SK-N-SH (cell line): Measurements from ENCODE around the gene FAM120A. TPM values are rescaled to one million over a fixed set of nuclear protein-coding genes. Genes with fewer than 3 reads are reported as not detected.

ENCODE experiments used
- CTCF ChIA-PET: fragments of 300-600, 350-600 bp; formaldehyde crosslinking; extraction: SDS; loops from one replicate; lab custom pipeline; 2021; lab: Yijun Ruan, JAX
- POLR2A ChIA-PET: fragments of 350-600 bp; sonication (Branson Sonifier 250); formaldehyde crosslinking; extraction: SDS; loops from one replicate; lab custom pipeline; 2020; ENCODE audit warnings: antibody characterized with exemption, inconsistent platforms; lab: Yijun Ruan, JAX
- DNase-seq: peaks from one replicate; pipeline ENCODE4 v3.0.0; 2012
- H2AFZ ChIP-seq: fragments of 200-600 bp; sonication (generic); 2 replicates; pipeline ENCODE4 v1.8.1; 2016; ENCODE audit warnings: antibody characterized with exemption, mild to moderate bottlenecking, low read depth
- H3F3A ChIP-seq: fragments of 200-600 bp; sonication (generic); replicated peaks from 2 replicates; pipeline ENCODE3; 2016; ENCODE audit warnings: antibody characterized with exemption, mild to moderate bottlenecking; ENCODE audit not compliant: insufficient read depth
- H3K27ac ChIP-seq, 2 experiments: fragments of 200-500 bp in 1 of 2; fragments of 200-600 bp in 1 of 2; sonication (Bioruptor generic) in 1 of 2; sonication (generic), shearing (Covaris generic) in 1 of 2; 2 replicates each; pipeline versions ENCODE4 v1.5.1 to v1.6.1; 2014 to 2016; ENCODE audit warnings: low read depth in 2 of 2, inconsistent platforms in 1 of 2, low read length in 1 of 2, mild to moderate bottlenecking in 1 of 2, mixed read lengths in 1 of 2
- H3K27me3 ChIP-seq: fragments of 200-600 bp; sonication (generic), shearing (Covaris generic); 2 replicates; pipeline ENCODE4 v1.6.1; 2016; ENCODE audit warnings: mixed run types; ENCODE audit not compliant: insufficient read depth
- H3K36me3 ChIP-seq, 2 experiments: fragments of 200-500 bp in 1 of 2; fragments of 200-600 bp in 1 of 2; sonication (Bioruptor generic) in 1 of 2; sonication (generic) in 1 of 2; replicated peaks in 1 of 2; 2 replicates each; pipeline versions ENCODE3 to v1.5.1; 2014 to 2016; ENCODE audit warnings: low read length in 1 of 2, mild to moderate bottlenecking in 1 of 2; ENCODE audit not compliant: insufficient read depth in 2 of 2, control insufficient read depth in 1 of 2
- H3K4me1 ChIP-seq, 2 experiments: fragments of 200-500 bp in 1 of 2; fragments of 200-600 bp in 1 of 2; sonication (Bioruptor generic) in 1 of 2; sonication (generic), shearing (Covaris generic) in 1 of 2; 2 replicates each; pipeline versions ENCODE4 v1.5.1 to v1.6.1; 2014 to 2016; ENCODE audit warnings: low read depth in 1 of 2, low read length in 1 of 2, mixed run types in 1 of 2; ENCODE audit not compliant: insufficient read depth in 2 of 2, control insufficient read depth in 1 of 2
- H3K4me2 ChIP-seq: fragments of 200-600 bp; sonication (generic), shearing (Covaris generic); 2 replicates; pipeline ENCODE4 v1.6.1; 2017; ENCODE audit warnings: mixed run types
- H3K4me3 ChIP-seq, 2 experiments: fragments of 200-500 bp in 1 of 2; fragments of 200-600 bp in 1 of 2; sonication (Bioruptor generic) in 1 of 2; sonication (generic), shearing (Covaris generic) in 1 of 2; 2 replicates each; pipeline versions ENCODE4 v1.5.1 to v1.8.1; 2014 to 2016; ENCODE audit warnings: low read depth in 2 of 2, inconsistent platforms in 1 of 2, low read length in 1 of 2, mild to moderate bottlenecking in 1 of 2, mixed read lengths in 1 of 2, moderate library complexity in 1 of 2
- H3K79me2 ChIP-seq: fragments of 200-600 bp; sonication (generic); 2 replicates; pipeline ENCODE4 v1.8.1; 2017; ENCODE audit warnings: mild to moderate bottlenecking; ENCODE audit not compliant: insufficient read depth
- H3K9ac ChIP-seq: fragments of 200-600 bp; sonication (generic); 2 replicates; pipeline ENCODE4 v1.6.1; 2017; ENCODE audit warnings: mixed run types
- H3K9me2 ChIP-seq: fragments of 200-600 bp; sonication (generic); 2 replicates; pipeline ENCODE4 v1.6.1; 2017; ENCODE audit warnings: mixed run types
- H3K9me3 ChIP-seq: fragments of 200-600 bp; sonication (generic); 2 replicates; pipeline ENCODE4 v1.6.1; 2017; ENCODE audit warnings: mixed run types, mild to moderate bottlenecking, moderate library complexity
- H4K20me1 ChIP-seq: fragments of 200-600 bp; sonication (generic); 2 replicates; pipeline ENCODE4 v1.6.1; 2017; ENCODE audit warnings: mild to moderate bottlenecking, mixed run types; ENCODE audit not compliant: insufficient read depth
- CHD2 ChIP-seq: fragments of 150-350 bp; IDR thresholded peaks from 2 replicates; pipeline ENCODE4 v1.6.1; 2018; ENCODE audit warnings: low read length; ENCODE audit not compliant: partially characterized antibody
- FOXJ3 ChIP-seq: sonication (generic); formaldehyde crosslinking; IDR thresholded peaks from 2 replicates; pipeline ENCODE4 v1.5.1; 2020; ENCODE audit warnings: mild to moderate bottlenecking, missing genetic modification reagents
- FOXM1 ChIP-seq: IDR thresholded peaks from 2 replicates; pipeline ENCODE4 v1.4.0; 2012; ENCODE audit warnings: low read depth, mild to moderate bottlenecking
- GABPA ChIP-seq: IDR thresholded peaks from 2 replicates; pipeline ENCODE4 v1.4.0; 2012; ENCODE audit warnings: low read depth, mild to moderate bottlenecking
- JUND ChIP-seq: IDR thresholded peaks from 2 replicates; pipeline ENCODE4 v1.4.0; 2012
- NRF1 ChIP-seq: IDR thresholded peaks from 2 replicates; pipeline ENCODE4 v1.6.1; 2012; ENCODE audit warnings: low read depth, mild to moderate bottlenecking, low read length
- POLR2AphosphoS5 ChIP-seq: IDR thresholded peaks from 2 replicates; pipeline ENCODE4 v1.6.1; 2012; ENCODE audit warnings: low read depth, low read length
- RAD21 ChIP-seq: IDR thresholded peaks from 2 replicates; pipeline ENCODE4 v1.6.1; 2012; ENCODE audit warnings: mild to moderate bottlenecking, low read length
- RCOR1 ChIP-seq: fragments of 150-350 bp; IDR thresholded peaks from 2 replicates; pipeline ENCODE4 v1.6.1; 2017; ENCODE audit warnings: antibody characterized with exemption, low read length
- SIN3A ChIP-seq: IDR thresholded peaks from 2 replicates; pipeline ENCODE4 v1.6.1; 2012; ENCODE audit warnings: low read depth, mild to moderate bottlenecking, low read length, moderate library complexity, borderline replicate concordance
- SMC3 ChIP-seq: IDR thresholded peaks from 2 replicates; pipeline ENCODE4 v1.6.1; 2012; ENCODE audit warnings: low read depth, low read length, improper control_type of control experiment
- TAF1 ChIP-seq: IDR thresholded peaks from 2 replicates; pipeline ENCODE4 v1.6.1; 2012; ENCODE audit warnings: low read depth, mild to moderate bottlenecking, low read length, moderate library complexity, borderline replicate concordance
- TEAD4 ChIP-seq: IDR thresholded peaks from 2 replicates; pipeline ENCODE4 v1.4.0; 2012; ENCODE audit warnings: mild to moderate bottlenecking, borderline replicate concordance; ENCODE audit not compliant: insufficient read depth
- YY1 ChIP-seq: IDR thresholded peaks from 2 replicates; pipeline ENCODE4 v1.4.0; 2012; ENCODE audit warnings: low read depth, mild to moderate bottlenecking
- WGBS: methylation state at CpG from one replicate; pipeline ENCODE4 v1.1.6; 2017; ENCODE audit warnings: low lambda C conversion rate; 5-methylcytosine and 5-hydroxymethylcytosine counted together
- polyA plus RNA-seq, 3 experiments: library from polyadenylated mRNA; depleted of rRNA; stranded (reverse); fragments of >200 nt; gene quantifications; 2 replicates each; pipeline ENCODE4 v1.2.3, GENCODE V29; 2012
- TF ChIP-seq, protein P1 (sequence below): IDR thresholded peaks from 2 replicates; pipeline ENCODE4; 2012
- TF ChIP-seq, protein P2 (sequence below): IDR thresholded peaks from 2 replicates; pipeline ENCODE4 v1.4.0; 2012; ENCODE audit warnings: low read depth, borderline replicate concordance
- TF ChIP-seq, protein P3 (sequence below): fragments of 150-350 bp; IDR thresholded peaks from 2 replicates; pipeline ENCODE4 v1.6.1; 2017; ENCODE audit warnings: antibody characterized with exemption, low read length, low read depth, borderline replicate concordance
- TF ChIP-seq, protein P4 (sequence below): fragments of 150-350 bp; IDR thresholded peaks from 2 replicates; pipeline ENCODE4 v1.6.1; 2016; ENCODE audit warnings: mild to moderate bottlenecking, low read depth, low read length
- TF ChIP-seq, protein P5 (sequence below): IDR thresholded peaks from 2 replicates; pipeline ENCODE4 v1.4.0; 2012; ENCODE audit warnings: low read depth, borderline replicate concordance

Gene FAM120A
- polyA plus RNA-seq, 1 of the 3 experiments (the other 2 are of a cell fraction): 58.6 TPM

DNA sequence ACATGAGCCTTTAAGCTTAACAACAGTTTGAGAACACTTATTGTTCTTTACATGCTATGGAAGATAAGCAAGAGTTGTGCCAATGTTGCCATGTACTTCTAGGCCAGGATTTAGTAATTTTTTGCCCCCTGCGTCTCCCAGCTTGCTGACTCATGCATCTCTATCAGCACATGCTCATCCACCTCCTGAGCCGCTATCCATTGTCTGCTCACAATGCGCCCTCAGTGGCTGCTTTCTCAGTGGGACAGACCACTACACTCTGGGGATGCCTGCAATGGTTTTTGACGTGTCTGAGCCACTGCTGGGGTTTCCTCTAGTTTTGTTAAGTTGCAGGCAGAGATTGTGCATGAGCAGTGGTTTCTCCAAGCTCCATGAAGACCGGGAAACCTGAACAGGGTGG is 74.0 kb downstream of the FAM120A start:
- H4K20me1 ChIP-seq: peaks cover 15% of the 10 kb centered on the region; the same call in 1 of the 2 replicates
- H3K9ac ChIP-seq: no peak overlapping the region
- no peak for DNase-seq
- no peaks in the 10 kb centered on the region for H3K9me3 ChIP-seq
- H3K27ac ChIP-seq: no peak overlapping the region; a peak in 1 of 4 replicates
- 98% methylated on average over 5 of the region's 5 CpGs for WGBS
- H3K4me3 ChIP-seq: no peak overlapping the region
- TF ChIP-seq, protein P1, sequence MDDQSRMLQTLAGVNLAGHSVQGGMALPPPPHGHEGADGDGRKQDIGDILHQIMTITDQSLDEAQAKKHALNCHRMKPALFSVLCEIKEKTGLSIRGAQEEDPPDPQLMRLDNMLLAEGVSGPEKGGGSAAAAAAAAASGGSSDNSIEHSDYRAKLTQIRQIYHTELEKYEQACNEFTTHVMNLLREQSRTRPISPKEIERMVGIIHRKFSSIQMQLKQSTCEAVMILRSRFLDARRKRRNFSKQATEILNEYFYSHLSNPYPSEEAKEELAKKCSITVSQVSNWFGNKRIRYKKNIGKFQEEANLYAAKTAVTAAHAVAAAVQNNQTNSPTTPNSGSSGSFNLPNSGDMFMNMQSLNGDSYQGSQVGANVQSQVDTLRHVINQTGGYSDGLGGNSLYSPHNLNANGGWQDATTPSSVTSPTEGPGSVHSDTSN: no peak
- no peak for TF ChIP-seq SMC3
- no peak for TF ChIP-seq SIN3A
- TF ChIP-seq RCOR1: no peak
- no peak for TF ChIP-seq RAD21
- TF ChIP-seq, protein P2, sequence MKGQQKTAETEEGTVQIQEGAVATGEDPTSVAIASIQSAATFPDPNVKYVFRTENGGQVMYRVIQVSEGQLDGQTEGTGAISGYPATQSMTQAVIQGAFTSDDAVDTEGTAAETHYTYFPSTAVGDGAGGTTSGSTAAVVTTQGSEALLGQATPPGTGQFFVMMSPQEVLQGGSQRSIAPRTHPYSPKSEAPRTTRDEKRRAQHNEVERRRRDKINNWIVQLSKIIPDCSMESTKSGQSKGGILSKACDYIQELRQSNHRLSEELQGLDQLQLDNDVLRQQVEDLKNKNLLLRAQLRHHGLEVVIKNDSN: no peak
- no peak for TF ChIP-seq GABPA
- TF ChIP-seq, protein P3, sequence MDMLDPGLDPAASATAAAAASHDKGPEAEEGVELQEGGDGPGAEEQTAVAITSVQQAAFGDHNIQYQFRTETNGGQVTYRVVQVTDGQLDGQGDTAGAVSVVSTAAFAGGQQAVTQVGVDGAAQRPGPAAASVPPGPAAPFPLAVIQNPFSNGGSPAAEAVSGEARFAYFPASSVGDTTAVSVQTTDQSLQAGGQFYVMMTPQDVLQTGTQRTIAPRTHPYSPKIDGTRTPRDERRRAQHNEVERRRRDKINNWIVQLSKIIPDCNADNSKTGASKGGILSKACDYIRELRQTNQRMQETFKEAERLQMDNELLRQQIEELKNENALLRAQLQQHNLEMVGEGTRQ: no peak
- TF ChIP-seq CHD2: no peak
- TF ChIP-seq YY1: no peak
- TF ChIP-seq TEAD4: no peak
- TF ChIP-seq JUND: no peak
- TF ChIP-seq FOXM1: no peak
- TF ChIP-seq, protein P4, sequence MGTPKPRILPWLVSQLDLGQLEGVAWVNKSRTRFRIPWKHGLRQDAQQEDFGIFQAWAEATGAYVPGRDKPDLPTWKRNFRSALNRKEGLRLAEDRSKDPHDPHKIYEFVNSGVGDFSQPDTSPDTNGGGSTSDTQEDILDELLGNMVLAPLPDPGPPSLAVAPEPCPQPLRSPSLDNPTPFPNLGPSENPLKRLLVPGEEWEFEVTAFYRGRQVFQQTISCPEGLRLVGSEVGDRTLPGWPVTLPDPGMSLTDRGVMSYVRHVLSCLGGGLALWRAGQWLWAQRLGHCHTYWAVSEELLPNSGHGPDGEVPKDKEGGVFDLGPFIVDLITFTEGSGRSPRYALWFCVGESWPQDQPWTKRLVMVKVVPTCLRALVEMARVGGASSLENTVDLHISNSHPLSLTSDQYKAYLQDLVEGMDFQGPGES: no peak
- no peak for TF ChIP-seq POLR2AphosphoS5
- H2AFZ ChIP-seq: no peak overlapping the region
- H3K27me3 ChIP-seq: no peaks in the 10 kb centered on the region
- peaks cover 29% of the 10 kb centered on the region for H3K79me2 ChIP-seq
- no peak overlapping the region for H3K4me2 ChIP-seq
- no peaks in the 10 kb centered on the region; a peak in 1 of 4 replicates for H3K4me1 ChIP-seq
- ChIA-PET POLR2A (no interaction called here), CTCF (no interaction called here)
- no peaks in the 10 kb centered on the region for H3K9me2 ChIP-seq
- peaks cover 4% of the 10 kb centered on the region for H3F3A ChIP-seq
- H3K36me3 ChIP-seq: peaks cover 31 to 70% of the 10 kb centered on the region in 2 experiments

DNA sequence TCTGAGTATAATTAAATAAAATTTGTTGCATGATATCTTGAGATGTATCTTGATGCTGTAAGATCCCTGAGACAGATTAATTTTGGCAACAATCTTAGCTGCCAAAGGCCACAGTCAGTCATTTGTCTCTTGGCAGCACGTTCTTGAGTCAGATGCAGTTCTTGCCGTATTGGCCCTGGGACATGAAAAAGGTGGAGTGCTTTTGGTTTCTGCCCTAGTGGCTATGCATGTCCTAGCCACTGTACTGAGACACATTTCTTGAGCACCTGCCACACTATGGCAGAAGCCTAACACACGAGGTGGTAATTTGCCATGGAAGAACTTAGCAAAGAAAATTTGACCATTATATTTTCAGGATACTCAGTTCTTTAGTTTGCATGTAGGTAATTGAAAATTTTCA is 79.9 kb downstream of the FAM120A start:
- no peaks in the 10 kb centered on the region for H3K9me3 ChIP-seq

More for the DNA sequence above, 79.9 kb downstream of the FAM120A start:
- Histone ChIP-seq H3K4me2 (no peak overlapping the region), H3K4me3 (no peak overlapping the region)
- TF ChIP-seq FOXJ3 (CRISPR knock-in tag): no peak
- TF ChIP-seq NRF1: no peak
- no peak for TF ChIP-seq TAF1
- TF ChIP-seq, protein P5, sequence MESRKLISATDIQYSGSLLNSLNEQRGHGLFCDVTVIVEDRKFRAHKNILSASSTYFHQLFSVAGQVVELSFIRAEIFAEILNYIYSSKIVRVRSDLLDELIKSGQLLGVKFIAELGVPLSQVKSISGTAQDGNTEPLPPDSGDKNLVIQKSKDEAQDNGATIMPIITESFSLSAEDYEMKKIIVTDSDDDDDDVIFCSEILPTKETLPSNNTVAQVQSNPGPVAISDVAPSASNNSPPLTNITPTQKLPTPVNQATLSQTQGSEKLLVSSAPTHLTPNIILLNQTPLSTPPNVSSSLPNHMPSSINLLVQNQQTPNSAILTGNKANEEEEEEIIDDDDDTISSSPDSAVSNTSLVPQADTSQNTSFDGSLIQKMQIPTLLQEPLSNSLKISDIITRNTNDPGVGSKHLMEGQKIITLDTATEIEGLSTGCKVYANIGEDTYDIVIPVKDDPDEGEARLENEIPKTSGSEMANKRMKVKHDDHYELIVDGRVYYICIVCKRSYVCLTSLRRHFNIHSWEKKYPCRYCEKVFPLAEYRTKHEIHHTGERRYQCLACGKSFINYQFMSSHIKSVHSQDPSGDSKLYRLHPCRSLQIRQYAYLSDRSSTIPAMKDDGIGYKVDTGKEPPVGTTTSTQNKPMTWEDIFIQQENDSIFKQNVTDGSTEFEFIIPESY: no peak
- TF ChIP-seq, all 33 proteins: peak for 0
- DNase-seq: no peak
- no peaks in the 10 kb centered on the region for H3F3A ChIP-seq
- no peak overlapping the region for H2AFZ ChIP-seq
- no peaks in the 10 kb centered on the region; a peak in 1 of 4 replicates for H3K4me1 ChIP-seq
- POLR2A ChIA-PET: no interaction called here
- peaks cover 54 to 69% of the 10 kb centered on the region in 2 experiments for H3K36me3 ChIP-seq
- WGBS: 93% methylated on average over 3 of the region's 3 CpGs
- H3K27ac ChIP-seq: no peak overlapping the region
- peaks cover 9% of the 10 kb centered on the region; the same call in 1 of the 2 replicates for H3K79me2 ChIP-seq
- H3K9me2 ChIP-seq: no peaks in the 10 kb centered on the region
- CTCF ChIA-PET: interaction anchor here (0.7 kb wide), 1 partner anchor 13 kb away, joined by 3 read pairs; no protein-coding TSS in a partner anchor
- H3K27me3 ChIP-seq: no peaks in the 10 kb centered on the region
- no peak overlapping the region for H3K9ac ChIP-seq
- no peaks in the 10 kb centered on the region for H4K20me1 ChIP-seq
